IMR-90 (cell line): ENCODE data around the gene NME7. TPM values are rescaled to one million over a fixed set of nuclear protein-coding genes. Genes with fewer than 3 reads are reported as not detected.

ENCODE experiments used
- ATAC-seq: fragments of 200-7000 bp; cut with Tn5 transposase; 2 replicates; pipeline ENCODE4 v1.9.1; 2020; ENCODE audit warnings: low read depth, mild to moderate bottlenecking, moderate library complexity
- BruUV-seq: library from RNA; stranded (reverse); fragments of 400-500 nt; replicated peaks from 2 replicates; lab custom pipeline; 2021; lab: Mats Ljungman, UMichigan
- CTCF ChIA-PET: fragments of 300-600 bp; formaldehyde crosslinking; extraction: SDS; loops from one replicate; lab custom pipeline; 2021; ENCODE audit warnings: antibody characterized with exemption; lab: Yijun Ruan, JAX
- POLR2A ChIA-PET: fragments of 300-600 bp; sonication (Branson Sonifier 250); formaldehyde crosslinking; loops from one replicate; lab custom pipeline; 2022; ENCODE audit warnings: antibody characterized with exemption; ENCODE audit not compliant: unreplicated experiment; lab: Charles Lee
- DNase-seq: peaks from one replicate; pipeline ENCODE4 v3.0.0; 2013
- H2AFZ ChIP-seq: replicated peaks from 2 replicates; pipeline ENCODE3; 2013; ENCODE audit warnings: low read length, mild to moderate bottlenecking; ENCODE audit not compliant: poor library complexity
- H2AK5ac ChIP-seq: 2 replicates; pipeline ENCODE4 v1.6.1; 2013; ENCODE audit warnings: low read depth, low read length, inconsistent platforms
- H2AK9ac ChIP-seq: replicated peaks from 2 replicates; pipeline ENCODE3; 2013; ENCODE audit warnings: mild to moderate bottlenecking, low read depth, low read length, moderate library complexity; ENCODE audit not compliant: poor library complexity
- H2BK120ac ChIP-seq: 2 replicates; pipeline ENCODE4 v1.6.1; 2013; ENCODE audit warnings: low read depth, low read length, inconsistent platforms
- H2BK15ac ChIP-seq: 3 replicates; pipeline ENCODE4 v1.6.1; 2013; ENCODE audit warnings: low read depth, low read length, inconsistent platforms
- H2BK20ac ChIP-seq: 2 replicates; pipeline ENCODE4 v1.6.1; 2013; ENCODE audit warnings: low read depth, mild to moderate bottlenecking, inconsistent platforms, low read length, moderate library complexity
- H2BK5ac ChIP-seq: 2 replicates; pipeline ENCODE4 v1.6.1; 2013; ENCODE audit warnings: mild to moderate bottlenecking, low read depth, low read length, inconsistent platforms; ENCODE audit not compliant: poor library complexity, severe bottlenecking
- H3K14ac ChIP-seq: replicated peaks from 2 replicates; pipeline ENCODE4 v1.6.1; 2013; ENCODE audit warnings: low read depth, low read length, inconsistent platforms
- H3K18ac ChIP-seq: 2 replicates; pipeline ENCODE4 v1.6.1; 2013; ENCODE audit warnings: low read depth, low read length, control low read depth
- H3K23ac ChIP-seq: 2 replicates; pipeline ENCODE4 v1.6.1; 2013; ENCODE audit warnings: low read depth, low read length, inconsistent platforms
- H3K27ac ChIP-seq: 2 replicates; pipeline ENCODE4 v1.5.1; 2013; ENCODE audit warnings: mild to moderate bottlenecking, control low read depth, low read length; ENCODE audit not compliant: insufficient read depth
- H3K27me3 ChIP-seq: 2 replicates; pipeline ENCODE4 v1.6.1; 2013; ENCODE audit warnings: low read length; ENCODE audit not compliant: control insufficient read depth, insufficient read depth
- H3K36me3 ChIP-seq: 2 replicates; pipeline ENCODE4 v1.6.1; 2013; ENCODE audit warnings: low read length, mixed read lengths; ENCODE audit not compliant: control insufficient read depth, insufficient read depth
- H3K4ac ChIP-seq: 2 replicates; pipeline ENCODE4 v1.6.1; 2013; ENCODE audit warnings: low read depth, low read length, inconsistent platforms
- H3K4me1 ChIP-seq: 2 replicates; pipeline ENCODE4 v1.6.1; 2013; ENCODE audit warnings: low read length, mixed read lengths; ENCODE audit not compliant: control insufficient read depth, insufficient read depth
- H3K4me2 ChIP-seq: 2 replicates; pipeline ENCODE4 v1.6.1; 2013; ENCODE audit warnings: low read depth, mild to moderate bottlenecking, control low read depth, low read length, moderate library complexity
- H3K4me3 ChIP-seq: 2 replicates; pipeline ENCODE4 v1.5.1; 2013; ENCODE audit warnings: low read depth, mild to moderate bottlenecking, control low read depth, low read length, moderate library complexity; ENCODE audit not compliant: insufficient read depth
- H3K56ac ChIP-seq: 2 replicates; pipeline ENCODE4 v1.6.1; 2013; ENCODE audit warnings: low read length, inconsistent platforms; ENCODE audit not compliant: insufficient read depth; ENCODE audit errors: extremely low read depth
- H3K79me1 ChIP-seq, 2 experiments: 2 replicates each; pipeline ENCODE4 v1.6.1; 2013; ENCODE audit warnings: low read length in 2 of 2, inconsistent platforms in 1 of 2, low read depth in 1 of 2
- H3K9ac ChIP-seq: 2 replicates; pipeline ENCODE4 v1.6.1; 2013; ENCODE audit warnings: low read depth, low read length, control low read depth
- H3K9me1 ChIP-seq: 2 replicates; pipeline ENCODE4 v1.6.1; 2013; ENCODE audit warnings: low read length, inconsistent platforms; ENCODE audit not compliant: insufficient read depth
- H3K9me3 ChIP-seq: 2 replicates; pipeline ENCODE4 v1.6.1; 2013; ENCODE audit warnings: low read length; ENCODE audit not compliant: control insufficient read depth, insufficient read depth
- H4K20me1 ChIP-seq: 2 replicates; pipeline ENCODE4 v1.6.1; 2013; ENCODE audit warnings: low read length, inconsistent platforms; ENCODE audit not compliant: insufficient read depth
- H4K5ac ChIP-seq: 2 replicates; pipeline ENCODE4 v1.6.1; 2013; ENCODE audit warnings: mild to moderate bottlenecking, low read depth, low read length, control low read depth
- H4K8ac ChIP-seq, 2 experiments: 2 replicates each; pipeline ENCODE4 v1.6.1; 2013; ENCODE audit warnings: low read depth in 2 of 2, low read length in 2 of 2, control low read depth in 1 of 2, inconsistent platforms in 1 of 2
- H4K91ac ChIP-seq: 2 replicates; pipeline ENCODE4 v1.6.1; 2013; ENCODE audit warnings: low read depth, low read length, inconsistent platforms; ENCODE audit not compliant: insufficient read depth
- BHLHE40 ChIP-seq: fragments of 150-350 bp; IDR thresholded peaks from 2 replicates; pipeline ENCODE4 v1.6.1; 2016; ENCODE audit warnings: mild to moderate bottlenecking, low read depth, low read length
- RAD21 ChIP-seq: IDR thresholded peaks from 2 replicates; pipeline ENCODE4 v1.6.1; 2012; ENCODE audit warnings: low read length, improper control_type of control experiment
- RFX5 ChIP-seq: IDR thresholded peaks from 2 replicates; pipeline ENCODE4 v1.8.0; 2012; ENCODE audit warnings: low read depth, mild to moderate bottlenecking, low read length, moderate library complexity
- USF2 ChIP-seq: fragments of 150-350 bp; IDR thresholded peaks from 2 replicates; pipeline ENCODE4 v1.6.1; 2017; ENCODE audit warnings: mild to moderate bottlenecking, antibody characterized with exemption, low read length, low read depth
- dilution Hi-C: fragments of 300-500 bp; cut with HindIII; formaldehyde crosslinking; loops from one replicate; pipeline ENCODE4 v1.14.3; 2018; ENCODE audit warnings: low sequenced_read_pairs; ENCODE audit not compliant: unreplicated experiment
- in situ Hi-C: fragments of 300-500 bp; cut with MboI; formaldehyde crosslinking; loops from 3 replicates; pipeline ENCODE4 v1.14.3; 2019; ENCODE audit warnings: low sequenced_read_pairs, inconsistent platforms, mixed read lengths
- intact Hi-C: fragments of 100-400 bp; cut with micrococcal nuclease; formaldehyde crosslinking; loops from 2 replicates; pipeline ENCODE4 v1.10.0; 2022
- polyA plus RNA-seq, 3 experiments: library from polyadenylated mRNA; depleted of rRNA; stranded (reverse); fragments of >200 nt; gene quantifications; 2 replicates each; pipeline ENCODE4 v1.2.3, GENCODE V29; 2012; ENCODE audit warnings: low replicate concordance in 1 of 3
- total RNA-seq: library from RNA; depleted of rRNA; stranded (reverse); fragments of >200 nt; gene quantifications from 2 replicates; pipeline ENCODE4 v1.2.3, GENCODE V29; 2012

The NME7 gene
- total and polyA plus RNA-seq, 2 of the 4 experiments (the other 2 are of a cell fraction): 18.3 to 22.4 TPM

GRCh38 chr1:169387399-169387798, 19.8 kb upstream of the NME7 start:
- dilution Hi-C loops: no loop called here
- intact Hi-C loops: no loop called here
- H3K14ac ChIP-seq: no peak overlapping the region
- ATAC-seq: no peak
- H2BK5ac ChIP-seq: no peak overlapping the region
- no peak overlapping the region for H3K9ac ChIP-seq
- no peak overlapping the region for H2AK9ac ChIP-seq
- no peak overlapping the region for H3K4ac ChIP-seq
- no peak overlapping the region for H2BK20ac ChIP-seq
- no TSS peak for BruUV-seq
- no peak overlapping the region for H2AK5ac ChIP-seq
- H4K8ac ChIP-seq: no peak overlapping the region
- no peak for TF ChIP-seq RFX5
- TF ChIP-seq BHLHE40: no peak
- TF ChIP-seq USF2: no peak
- TF ChIP-seq RAD21: no peak
- no peak overlapping the region for H3K18ac ChIP-seq
- H4K20me1 ChIP-seq: no peaks in the 10 kb centered on the region
- no peak overlapping the region for H3K27ac ChIP-seq
- in situ Hi-C loops: no loop called here
- no peak overlapping the region for H2BK120ac ChIP-seq
- peaks cover 18% of the 10 kb centered on the region for H3K36me3 ChIP-seq
- POLR2A ChIA-PET: no interaction called here
- no peak overlapping the region for H2BK15ac ChIP-seq
- H3K9me1 ChIP-seq: no peaks in the 10 kb centered on the region
- H3K23ac ChIP-seq: no peak overlapping the region
- CTCF ChIA-PET: no interaction called here
- no peaks in the 10 kb centered on the region for H3K9me3 ChIP-seq
- H3K56ac ChIP-seq: no peak overlapping the region
- no peak overlapping the region for H3K4me2 ChIP-seq
- no peaks in the 10 kb centered on the region for H3K27me3 ChIP-seq
- no peak overlapping the region for H4K5ac ChIP-seq
- no peak overlapping the region for H2AFZ ChIP-seq
- H3K79me1 ChIP-seq: no peaks in the 10 kb centered on the region; a peak in 1 of 4 replicates
- H3K4me3 ChIP-seq: no peak overlapping the region
- no peaks in the 10 kb centered on the region for H3K4me1 ChIP-seq
- DNase-seq: no peak
- no peak overlapping the region for H4K91ac ChIP-seq
